Measurements from ENCODE around the gene KRI1. TPM values are rescaled to one million over a fixed set of nuclear protein-coding genes. Genes with fewer than 3 reads are reported as not detected.
A peak's percentile ranks its signal among the peaks of the same experiment; 100 is the strongest.

Gene KRI1
- total and polyA plus RNA-seq, 5 donors from 2014 or later = 8.6 to 34.6 (median 12.0) TPM

GRCh38 chr19:10586396-10586795 lies 20.6 kb upstream of the KRI1 start:
- Histone ChIP-seq H3K4me1 (ENCODE audit: control insufficient read depth, insufficient read depth, low read length, poor library complexity, severe bottlenecking) (no peaks in the 10 kb centered on the region), H3K27me3 (ENCODE audit: control insufficient read depth, insufficient read depth, low read length) (peaks cover 5% of the 10 kb centered on the region), H3K9me3 (ENCODE audit: control insufficient read depth in 2 of 2, low read length in 2 of 2) (no peaks in the 10 kb centered on the region), H3K4me3 (ENCODE audit: low read depth, low read length) (no peak overlapping the region), H3K27ac (ENCODE audit: insufficient read depth, low read length, poor library complexity, severe bottlenecking) (no peak overlapping the region), H3K36me3 (ENCODE audit: control insufficient read depth, insufficient read depth, low read length) (no peaks in the 10 kb centered on the region)
- peaks cover 10% of the 10 kb centered on the region for H3K27me3 Mint-ChIP-seq
- peaks cover 4 to 20% (median 9%) of the 10 kb centered on the region in 4 donors for H3K4me1 Mint-ChIP-seq
- no peak overlapping the region for H3K27ac Mint-ChIP-seq
- H3K4me3 Mint-ChIP-seq = no peak overlapping the region
- ATAC-seq (ENCODE audit: low read depth in 2 of 2) (no peak), DNase-seq (no peak)
- no peaks in the 10 kb centered on the region for H3K36me3 Mint-ChIP-seq
- H3K9me3 Mint-ChIP-seq = peaks cover 0 to 2% (median 0%) of the 10 kb centered on the region in 7 donors

GRCh38 chr19:10583036-10583776 lies 17.4 kb upstream of the KRI1 start:
- no peak overlapping the region for H3K4me3 Mint-ChIP-seq
- H3K36me3 Mint-ChIP-seq = no peaks in the 10 kb centered on the region
- peaks cover 5% of the 10 kb centered on the region for H3K27me3 ChIP-seq (ENCODE audit: control insufficient read depth, insufficient read depth, low read length)
- H3K4me3 ChIP-seq (ENCODE audit: low read depth, low read length) = no peak overlapping the region
- H3K27ac ChIP-seq (ENCODE audit: insufficient read depth, low read length, poor library complexity, severe bottlenecking) = no peak overlapping the region
- H3K36me3 ChIP-seq (ENCODE audit: control insufficient read depth, insufficient read depth, low read length) = no peaks in the 10 kb centered on the region
- H3K27ac Mint-ChIP-seq = peak overlapping the region in 1 of 3 donors; percentile 67
- ATAC-seq (ENCODE audit: low read depth in 2 of 2) (no peak), DNase-seq (no peak)
- peaks cover 8 to 26% (median 15%) of the 10 kb centered on the region in 4 donors for H3K4me1 Mint-ChIP-seq
- peaks cover 12% of the 10 kb centered on the region for H3K27me3 Mint-ChIP-seq
- peaks cover 6% of the 10 kb centered on the region for H3K4me1 ChIP-seq (ENCODE audit: control insufficient read depth, insufficient read depth, low read length, poor library complexity, severe bottlenecking)
- peaks cover 0 to 3% (median 0%) of the 10 kb centered on the region in 7 donors for H3K9me3 Mint-ChIP-seq
- H3K9me3 ChIP-seq (ENCODE audit: control insufficient read depth in 2 of 2, low read length in 2 of 2) = no peaks in the 10 kb centered on the region

DNA sequence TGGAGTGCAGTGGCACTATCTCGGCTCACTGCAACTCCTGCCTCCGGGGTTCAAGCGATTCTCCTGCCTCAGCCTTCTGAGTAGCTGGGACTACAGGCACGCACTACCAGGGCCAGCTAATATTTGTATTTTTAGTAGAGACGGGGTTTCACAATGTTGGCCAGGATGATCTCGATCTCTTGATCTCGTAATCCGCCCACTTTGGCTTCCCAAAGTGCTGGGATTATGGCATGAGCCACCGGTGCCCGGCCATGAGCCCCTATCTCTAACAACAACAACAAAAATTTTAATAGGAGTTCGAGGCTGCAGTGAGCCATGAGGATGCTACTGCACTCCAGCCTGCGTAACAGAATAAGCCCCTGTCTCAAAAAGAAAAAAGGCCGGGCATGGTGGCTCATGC lies 16.3 kb upstream of the KRI1 start:
- H3K27ac Mint-ChIP-seq = no peak overlapping the region
- H3K4me3 Mint-ChIP-seq = no peak overlapping the region

DNA sequence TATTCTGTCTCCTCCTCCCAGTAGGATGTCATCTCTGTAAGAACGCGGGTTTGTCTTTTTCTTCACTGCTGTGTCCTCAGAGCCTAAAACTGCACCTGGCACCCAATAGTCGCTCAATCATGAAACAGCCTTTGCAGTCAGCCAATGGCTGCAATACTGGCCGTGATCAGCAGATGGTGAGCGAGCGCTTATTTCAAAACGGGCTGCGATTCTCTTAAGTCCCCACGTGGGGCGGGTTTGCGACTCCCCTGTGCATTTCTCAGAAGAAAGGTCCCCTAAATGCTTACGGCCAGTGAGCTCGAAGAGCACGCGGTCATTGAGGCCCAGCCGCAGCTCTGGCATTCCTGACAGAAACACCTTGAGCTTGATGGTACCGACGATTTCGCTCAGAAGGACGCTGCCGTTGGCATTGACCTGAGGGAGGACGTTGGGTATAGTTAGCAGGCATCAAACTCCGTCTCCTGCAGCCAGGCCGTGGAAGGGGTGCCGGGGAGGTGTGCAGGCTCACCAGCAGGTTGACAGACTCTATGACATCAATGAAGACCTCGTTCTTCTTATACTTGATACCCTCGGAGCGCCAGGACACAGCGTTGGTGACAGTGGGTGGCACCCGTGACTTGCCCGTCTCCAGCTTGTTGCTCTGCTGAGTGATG lies 15.3 kb upstream of the KRI1 start:
- DNase-seq (peak; percentile 76 to 95 (median 87)), ATAC-seq (ENCODE audit: low read depth in 2 of 2) (peak; percentile 95 to 98)
- Histone ChIP-seq H3K27ac (ENCODE audit: insufficient read depth, low read length, poor library complexity, severe bottlenecking) (no peak overlapping the region), H3K27me3 (ENCODE audit: control insufficient read depth, insufficient read depth, low read length) (no peaks in the 10 kb centered on the region), H3K9me3 (ENCODE audit: control insufficient read depth in 2 of 2, low read length in 2 of 2) (no peaks in the 10 kb centered on the region), H3K4me3 (ENCODE audit: low read depth, low read length) (no peak overlapping the region), H3K36me3 (ENCODE audit: control insufficient read depth, insufficient read depth, low read length) (no peaks in the 10 kb centered on the region), H3K4me1 (ENCODE audit: control insufficient read depth, insufficient read depth, low read length, poor library complexity, severe bottlenecking) (peaks cover 6% of the 10 kb centered on the region)
- Mint-ChIP-seq H3K4me1 (peaks cover 4 to 19% (median 10%) of the 10 kb centered on the region in 4 donors), H3K9me3 (peaks cover 0 to 2% (median 0%) of the 10 kb centered on the region in 7 donors), H3K27ac (peak overlapping the region in 1 of 3 donors; percentile 12), H3K4me3 (peak overlapping the region in 3 of 4 donors; percentile 7 to 57 (median 7)), H3K36me3 (no peaks in the 10 kb centered on the region), H3K27me3 (peaks cover 6% of the 10 kb centered on the region)

More for the DNA sequence above, 16.3 kb upstream of the KRI1 start:
- no peak overlapping the region for H3K4me3 ChIP-seq (ENCODE audit: low read depth, low read length)
- no peaks in the 10 kb centered on the region for H3K36me3 ChIP-seq (ENCODE audit: control insufficient read depth, insufficient read depth, low read length)
- Mint-ChIP-seq H3K36me3 (no peaks in the 10 kb centered on the region), H3K4me1 (peaks cover 4 to 19% (median 12%) of the 10 kb centered on the region in 4 donors), H3K27me3 (peaks cover 6% of the 10 kb centered on the region), H3K9me3 (peaks cover 0 to 2% (median 0%) of the 10 kb centered on the region in 7 donors)
- no peaks in the 10 kb centered on the region for H3K9me3 ChIP-seq (ENCODE audit: control insufficient read depth in 2 of 2, low read length in 2 of 2)
- no peak for ATAC-seq (ENCODE audit: low read depth in 2 of 2)
- no peak overlapping the region for H3K27ac ChIP-seq (ENCODE audit: insufficient read depth, low read length, poor library complexity, severe bottlenecking)
- no peak for DNase-seq
- no peaks in the 10 kb centered on the region for H3K27me3 ChIP-seq (ENCODE audit: control insufficient read depth, insufficient read depth, low read length)
- peaks cover 6% of the 10 kb centered on the region for H3K4me1 ChIP-seq (ENCODE audit: control insufficient read depth, insufficient read depth, low read length, poor library complexity, severe bottlenecking)

DNA sequence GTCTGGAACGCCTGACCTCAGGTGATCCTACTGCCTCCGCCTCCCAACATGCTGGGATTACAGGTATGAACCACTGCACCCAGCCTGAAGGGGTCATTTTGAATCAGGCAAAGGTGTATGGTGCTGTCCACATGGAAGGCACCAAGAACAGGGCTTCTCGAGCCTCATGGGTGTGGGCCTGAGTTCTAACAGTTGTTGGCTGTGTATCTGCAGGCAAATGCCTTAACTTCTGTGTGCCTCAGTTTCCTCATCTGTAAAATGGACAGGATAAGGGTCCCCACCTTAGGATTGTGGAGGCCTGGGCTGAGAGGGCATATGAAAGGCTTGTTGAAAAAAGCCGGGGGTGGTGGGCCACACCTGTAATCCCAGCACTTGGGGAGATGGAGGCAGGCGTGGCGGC lies 12.1 kb upstream of the KRI1 start:
- Mint-ChIP-seq H3K27ac (no peak overlapping the region), H3K4me1 (peaks cover 4 to 7% (median 6%) of the 10 kb centered on the region in 4 donors), H3K27me3 (peaks cover 6% of the 10 kb centered on the region), H3K4me3 (no peak overlapping the region), H3K36me3 (no peaks in the 10 kb centered on the region), H3K9me3 (peaks cover 0 to 2% (median 0%) of the 10 kb centered on the region in 7 donors)
- H3K4me3 ChIP-seq (ENCODE audit: low read depth, low read length) = no peak overlapping the region
- no peaks in the 10 kb centered on the region for H3K36me3 ChIP-seq (ENCODE audit: control insufficient read depth, insufficient read depth, low read length)
- no peak overlapping the region for H3K27ac ChIP-seq (ENCODE audit: insufficient read depth, low read length, poor library complexity, severe bottlenecking)
- no peak for ATAC-seq (ENCODE audit: low read depth in 2 of 2)
- H3K27me3 ChIP-seq (ENCODE audit: control insufficient read depth, insufficient read depth, low read length) = no peaks in the 10 kb centered on the region
- no peak for DNase-seq
- peaks cover 6% of the 10 kb centered on the region for H3K4me1 ChIP-seq (ENCODE audit: control insufficient read depth, insufficient read depth, low read length, poor library complexity, severe bottlenecking)
- no peaks in the 10 kb centered on the region for H3K9me3 ChIP-seq (ENCODE audit: control insufficient read depth in 2 of 2, low read length in 2 of 2)

GRCh38 chr19:10575011-10575716 lies 9.4 kb upstream of the KRI1 start:
- DNase-seq (peak in 1 of 3 donors; percentile 13), ATAC-seq (ENCODE audit: low read depth in 2 of 2) (no peak)
- no peak overlapping the region for H3K27ac Mint-ChIP-seq
- no peaks in the 10 kb centered on the region for H3K36me3 Mint-ChIP-seq
- no peaks in the 10 kb centered on the region for H3K9me3 ChIP-seq (ENCODE audit: control insufficient read depth in 2 of 2, low read length in 2 of 2)
- no peak overlapping the region for H3K27ac ChIP-seq (ENCODE audit: insufficient read depth, low read length, poor library complexity, severe bottlenecking)
- H3K9me3 Mint-ChIP-seq = peaks cover 0 to 2% (median 0%) of the 10 kb centered on the region in 7 donors
- H3K36me3 ChIP-seq (ENCODE audit: control insufficient read depth, insufficient read depth, low read length) = no peaks in the 10 kb centered on the region
- H3K27me3 ChIP-seq (ENCODE audit: control insufficient read depth, insufficient read depth, low read length) = no peaks in the 10 kb centered on the region
- peaks cover 4 to 9% (median 6%) of the 10 kb centered on the region in 4 donors for H3K4me1 Mint-ChIP-seq
- peaks cover 7% of the 10 kb centered on the region for H3K4me1 ChIP-seq (ENCODE audit: control insufficient read depth, insufficient read depth, low read length, poor library complexity, severe bottlenecking)
- H3K4me3 ChIP-seq (ENCODE audit: low read depth, low read length) = no peak overlapping the region
- H3K27me3 Mint-ChIP-seq = peaks cover 7% of the 10 kb centered on the region
- H3K4me3 Mint-ChIP-seq = peak overlapping the region in 1 of 4 donors; percentile 61

DNA sequence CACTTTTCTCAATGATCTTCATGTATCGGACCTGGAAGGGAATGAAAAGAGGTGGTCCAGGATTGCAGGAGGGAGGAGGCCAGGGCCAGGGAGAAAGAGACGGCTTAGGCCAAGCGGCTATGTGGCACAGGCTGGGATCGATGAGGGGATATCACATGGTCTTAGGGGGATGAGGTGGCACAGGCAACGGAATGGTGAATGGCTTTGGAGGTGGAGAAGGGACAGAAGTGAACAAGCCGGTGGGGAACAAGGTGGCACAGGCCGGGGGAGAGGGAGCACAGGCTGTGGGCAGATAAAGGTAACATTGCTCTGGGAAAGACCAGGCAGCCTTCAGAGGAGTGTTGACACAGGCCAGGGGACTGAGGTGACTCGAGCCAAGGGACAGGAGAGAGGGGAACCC lies 8.7 kb upstream of the KRI1 start:
- H3K27me3 ChIP-seq (ENCODE audit: control insufficient read depth, insufficient read depth, low read length) = no peaks in the 10 kb centered on the region
- Mint-ChIP-seq H3K27me3 (peaks cover 7% of the 10 kb centered on the region), H3K4me3 (peak overlapping the region in 1 of 4 donors; percentile 61), H3K36me3 (no peaks in the 10 kb centered on the region), H3K4me1 (peaks cover 4 to 10% (median 7%) of the 10 kb centered on the region in 4 donors), H3K27ac (no peak overlapping the region), H3K9me3 (peaks cover 0 to 2% (median 0%) of the 10 kb centered on the region in 7 donors)
- no peak overlapping the region for H3K4me3 ChIP-seq (ENCODE audit: low read depth, low read length)
- DNase-seq = no peak
- H3K4me1 ChIP-seq (ENCODE audit: control insufficient read depth, insufficient read depth, low read length, poor library complexity, severe bottlenecking) = peaks cover 10% of the 10 kb centered on the region
- H3K9me3 ChIP-seq (ENCODE audit: control insufficient read depth in 2 of 2, low read length in 2 of 2) = no peaks in the 10 kb centered on the region
- no peak overlapping the region for H3K27ac ChIP-seq (ENCODE audit: insufficient read depth, low read length, poor library complexity, severe bottlenecking)
- no peaks in the 10 kb centered on the region for H3K36me3 ChIP-seq (ENCODE audit: control insufficient read depth, insufficient read depth, low read length)
- no peak for ATAC-seq (ENCODE audit: low read depth in 2 of 2)

All from CD4-positive, CD25-positive, alpha-beta regulatory T cell (primary cell).